Measurements from ENCODE around the gene OSGEP. TPM values are rescaled to one million over a fixed set of nuclear protein-coding genes. Genes with fewer than 3 reads are reported as not detected.
"Not testable (repeated sequence)": the region's sequence is repeated elsewhere in the genome, so short reads cannot be mapped to it uniquely, and the experiment has no call there.

OSGEP gene
- total RNA-seq, 1 experiment from 2014 or later, result 47.5 TPM

GRCh38 chr14:20443650-20444049 is 11.0 kb downstream of the OSGEP start:
- H3K27me3 ChIP-seq, DNase-seq: not testable (repeated sequence)

GRCh38 chr14:20441461-20441860 is 13.2 kb downstream of the OSGEP start:
- H3K36me3 ChIP-seq, result no peaks in the 10 kb centered on the region; the same call in 1 of the 2 replicates
- no peaks in the 10 kb centered on the region for H3K27me3 ChIP-seq
- DNase-seq, result no peak
- no peaks in the 10 kb centered on the region for H3K9me3 ChIP-seq
- H3K4me3 ChIP-seq, result no peak overlapping the region

More at GRCh38 chr14:20443650-20444049, 11.0 kb downstream of the OSGEP start:
- H3K9me3 ChIP-seq, H3K36me3 ChIP-seq, H3K4me3 ChIP-seq: not testable (repeated sequence)

GRCh38 chr14:20440882-20441281 is 13.7 kb downstream of the OSGEP start:
- no peak overlapping the region for H3K4me3 ChIP-seq
- H3K9me3 ChIP-seq, result no peaks in the 10 kb centered on the region
- H3K27me3 ChIP-seq, result no peaks in the 10 kb centered on the region
- H3K36me3 ChIP-seq, result no peaks in the 10 kb centered on the region; the same call in 1 of the 2 replicates
- DNase-seq, result no peak

- Histone ChIP-seq H3K9me3 (no peaks in the 10 kb centered on the region), H3K36me3 (no peaks in the 10 kb centered on the region), H3K4me3 (no peak overlapping the region), H3K27me3 (no peaks in the 10 kb centered on the region)
- no peak for DNase-seq
These were observed 14.1 kb downstream of the OSGEP start for GRCh38 chr14:20440465-20440864.

GRCh38 chr14:20438664-20439063 is 15.9 kb downstream of the OSGEP start:
- Histone ChIP-seq H3K27me3 (no peaks in the 10 kb centered on the region), H3K4me3 (no peak overlapping the region), H3K36me3 (no peaks in the 10 kb centered on the region), H3K9me3 (no peaks in the 10 kb centered on the region)
- no peak for DNase-seq

GRCh38 chr14:20436363-20436755 is 18.3 kb downstream of the OSGEP start:
- Histone ChIP-seq H3K9me3 (no peaks in the 10 kb centered on the region), H3K27me3 (no peaks in the 10 kb centered on the region), H3K4me3 (no peak overlapping the region), H3K36me3 (no peaks in the 10 kb centered on the region)
- peak; percentile 54 for DNase-seq

- Histone ChIP-seq H3K4me3 (no peak within 1 kb of the TSS), H3K27me3 (no peaks in the 10 kb centered on the region)
- no peak for DNase-seq
These were observed 18.8 kb downstream of the OSGEP start, which contains the start of gene KLHL33 for GRCh38 chr14:20435582-20436362. Gene KLHL33 (minus strand): TSS chr14:20436166. CDS start chr14:20435811, 355 bp downstream.

GRCh38 chr14:20434701-20435581 is 19.7 kb downstream of the OSGEP start:
- Histone ChIP-seq H3K9me3 (no peaks in the 10 kb centered on the region), H3K27me3 (no peaks in the 10 kb centered on the region), H3K36me3 (no peaks in the 10 kb centered on the region), H3K4me3 (no peak overlapping the region)
- no peak for DNase-seq

More at GRCh38 chr14:20435582-20436362, 18.8 kb downstream of the OSGEP start, which contains the start of gene KLHL33:
- H3K36me3 ChIP-seq, result no peaks in the 10 kb centered on the region
- no peaks in the 10 kb centered on the region for H3K9me3 ChIP-seq

GRCh38 chr14:20429801-20430669 is 24.6 kb downstream of the OSGEP start:
- Histone ChIP-seq H3K36me3 (no peaks in the 10 kb centered on the region), H3K27me3 (no peaks in the 10 kb centered on the region), H3K4me3 (no peak overlapping the region), H3K9me3 (no peaks in the 10 kb centered on the region)
- DNase-seq, result no peak

- no peak overlapping the region for H3K4me3 ChIP-seq
- DNase-seq, result no peak
- no peaks in the 10 kb centered on the region for H3K36me3 ChIP-seq
- H3K27me3 ChIP-seq, result no peaks in the 10 kb centered on the region
- no peaks in the 10 kb centered on the region for H3K9me3 ChIP-seq
These were observed 25.8 kb downstream of the OSGEP start for GRCh38 chr14:20428802-20429201.

- DNase-seq, result no peak
- H3K27me3 ChIP-seq, result no peaks in the 10 kb centered on the region
- no peaks in the 10 kb centered on the region for H3K9me3 ChIP-seq
- H3K4me3 ChIP-seq, result no peak overlapping the region
- H3K36me3 ChIP-seq, result no peaks in the 10 kb centered on the region
These were observed 26.6 kb downstream of the OSGEP start for GRCh38 chr14:20428010-20428365.

GRCh38 chr14:20427231-20428009 is 27.2 kb downstream of the OSGEP start:
- no peaks in the 10 kb centered on the region for H3K9me3 ChIP-seq
- H3K27me3 ChIP-seq, result no peaks in the 10 kb centered on the region
- no peak for DNase-seq
- no peak overlapping the region for H3K4me3 ChIP-seq
- H3K36me3 ChIP-seq, result no peaks in the 10 kb centered on the region

- H3K36me3 ChIP-seq, result no peaks in the 10 kb centered on the region
- H3K4me3 ChIP-seq, result no peak overlapping the region
- H3K9me3 ChIP-seq, result no peaks in the 10 kb centered on the region
- DNase-seq, result no peak
- no peaks in the 10 kb centered on the region for H3K27me3 ChIP-seq
These were observed 29.8 kb downstream of the OSGEP start for GRCh38 chr14:20424851-20425250.

- Histone ChIP-seq H3K27me3 (no peaks in the 10 kb centered on the region), H3K4me3 (no peak overlapping the region), H3K9me3 (no peaks in the 10 kb centered on the region), H3K36me3 (no peaks in the 10 kb centered on the region)
- no peak for DNase-seq
These were observed 31.7 kb downstream of the OSGEP start for GRCh38 chr14:20422886-20423285.

- Histone ChIP-seq H3K9me3 (no peaks in the 10 kb centered on the region), H3K4me3 (no peak overlapping the region), H3K27me3 (no peaks in the 10 kb centered on the region), H3K36me3 (no peaks in the 10 kb centered on the region)
- DNase-seq, result no peak
These were observed 33.3 kb downstream of the OSGEP start for GRCh38 chr14:20421267-20421666.

- Histone ChIP-seq H3K36me3 (no peaks in the 10 kb centered on the region), H3K4me3 (no peak overlapping the region), H3K27me3 (no peaks in the 10 kb centered on the region), H3K9me3 (no peaks in the 10 kb centered on the region)
- DNase-seq, result no peak
These were observed 35.2 kb downstream of the OSGEP start for GRCh38 chr14:20419419-20419818.

Data from MG63 (cell line).